Activated CD8-positive, alpha-beta T cell treated with anti-CD3 and anti-CD28 coated beads for 36 hours (primary cell): ENCODE data around the gene COL18A1. TPM values are rescaled to one million over a fixed set of nuclear protein-coding genes. Genes with fewer than 3 reads are reported as not detected.

Experiments
- ATAC-seq: fragments of 200-7000 bp; cut with Tn5 transposase; one replicate; pipeline ENCODE4 v1.10.0; 2021; ENCODE audit warnings: mild to moderate bottlenecking, moderate library complexity
- CTCF ChIA-PET: fragments of 350-600 bp; sonication (Branson Sonifier 250); formaldehyde crosslinking; loops from one replicate; lab custom pipeline; 2021; ENCODE audit warnings: antibody characterized with exemption; lab: Charles Lee
- POLR2A ChIA-PET: fragments of 350-600 bp; sonication (Branson Sonifier 250); formaldehyde crosslinking; loops from one replicate; lab custom pipeline; 2021; ENCODE audit warnings: antibody characterized with exemption; lab: Charles Lee
- DNase-seq: peaks from one replicate; pipeline ENCODE4 v3.0.0-alpha.2; 2020
- H3K27ac Mint-ChIP-seq: one replicate; pipeline ENCODE4 v1.8.0; 2021; ENCODE audit warnings: mild to moderate bottlenecking, mixed read lengths
- H3K27me3 Mint-ChIP-seq: one replicate; pipeline ENCODE4 v1.8.0; 2021; ENCODE audit warnings: mixed read lengths
- H3K36me3 Mint-ChIP-seq: one replicate; pipeline ENCODE4 v1.8.0; 2021; ENCODE audit warnings: low read depth, mixed read lengths
- H3K4me1 Mint-ChIP-seq: one replicate; pipeline ENCODE4 v1.8.0; 2021; ENCODE audit warnings: low read depth, mixed read lengths
- H3K4me3 Mint-ChIP-seq: one replicate; pipeline ENCODE4 v1.8.0; 2021; ENCODE audit warnings: mild to moderate bottlenecking, moderate library complexity, mixed read lengths
- H3K9me3 Mint-ChIP-seq: one replicate; pipeline ENCODE4 v1.8.0; 2021; ENCODE audit warnings: mixed read lengths
- intact Hi-C: fragments of 100-400 bp; cut with micrococcal nuclease; formaldehyde crosslinking; loops from one replicate; pipeline ENCODE4 v1.10.0; 2022
- total RNA-seq, 2 experiments: library from RNA; stranded (reverse); gene quantifications; one replicate each; pipeline ENCODE4 v1.2.3, GENCODE V29; 2021
- TF ChIP-seq, protein P1 (sequence below): fragments of 200-600 bp; IDR thresholded peaks from one replicate; pipeline ENCODE4 v1.8.0; 2022; ENCODE audit warnings: antibody characterized with exemption, mild to moderate bottlenecking

The COL18A1 gene
- total RNA-seq, 2 experiments from 2014 or later, result 9.4 to 9.7 TPM

- POLR2A ChIA-PET, result interaction anchor here (1.0 to 1.5 kb wide), 2 partner anchors 8 to 23 kb away, joined by 3 read pairs; no protein-coding TSS in a partner anchor
- no peak for DNase-seq
- TF ChIP-seq, protein P1, sequence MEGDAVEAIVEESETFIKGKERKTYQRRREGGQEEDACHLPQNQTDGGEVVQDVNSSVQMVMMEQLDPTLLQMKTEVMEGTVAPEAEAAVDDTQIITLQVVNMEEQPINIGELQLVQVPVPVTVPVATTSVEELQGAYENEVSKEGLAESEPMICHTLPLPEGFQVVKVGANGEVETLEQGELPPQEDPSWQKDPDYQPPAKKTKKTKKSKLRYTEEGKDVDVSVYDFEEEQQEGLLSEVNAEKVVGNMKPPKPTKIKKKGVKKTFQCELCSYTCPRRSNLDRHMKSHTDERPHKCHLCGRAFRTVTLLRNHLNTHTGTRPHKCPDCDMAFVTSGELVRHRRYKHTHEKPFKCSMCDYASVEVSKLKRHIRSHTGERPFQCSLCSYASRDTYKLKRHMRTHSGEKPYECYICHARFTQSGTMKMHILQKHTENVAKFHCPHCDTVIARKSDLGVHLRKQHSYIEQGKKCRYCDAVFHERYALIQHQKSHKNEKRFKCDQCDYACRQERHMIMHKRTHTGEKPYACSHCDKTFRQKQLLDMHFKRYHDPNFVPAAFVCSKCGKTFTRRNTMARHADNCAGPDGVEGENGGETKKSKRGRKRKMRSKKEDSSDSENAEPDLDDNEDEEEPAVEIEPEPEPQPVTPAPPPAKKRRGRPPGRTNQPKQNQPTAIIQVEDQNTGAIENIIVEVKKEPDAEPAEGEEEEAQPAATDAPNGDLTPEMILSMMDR, result no peak
- no peak for ATAC-seq
- Mint-ChIP-seq H3K36me3 (peaks cover 35% of the 10 kb centered on the region), H3K9me3 (no peaks in the 10 kb centered on the region), H3K27ac (peak overlapping the region; percentile 57), H3K4me1 (peaks cover 27% of the 10 kb centered on the region), H3K4me3 (no peak overlapping the region), H3K27me3 (no peaks in the 10 kb centered on the region)
- intact Hi-C loops, result no loop called here
- CTCF ChIA-PET, result no interaction called here
Observed at GRCh38 chr21:45535341-45536081, 130.5 kb downstream of the COL18A1 start.

DNA sequence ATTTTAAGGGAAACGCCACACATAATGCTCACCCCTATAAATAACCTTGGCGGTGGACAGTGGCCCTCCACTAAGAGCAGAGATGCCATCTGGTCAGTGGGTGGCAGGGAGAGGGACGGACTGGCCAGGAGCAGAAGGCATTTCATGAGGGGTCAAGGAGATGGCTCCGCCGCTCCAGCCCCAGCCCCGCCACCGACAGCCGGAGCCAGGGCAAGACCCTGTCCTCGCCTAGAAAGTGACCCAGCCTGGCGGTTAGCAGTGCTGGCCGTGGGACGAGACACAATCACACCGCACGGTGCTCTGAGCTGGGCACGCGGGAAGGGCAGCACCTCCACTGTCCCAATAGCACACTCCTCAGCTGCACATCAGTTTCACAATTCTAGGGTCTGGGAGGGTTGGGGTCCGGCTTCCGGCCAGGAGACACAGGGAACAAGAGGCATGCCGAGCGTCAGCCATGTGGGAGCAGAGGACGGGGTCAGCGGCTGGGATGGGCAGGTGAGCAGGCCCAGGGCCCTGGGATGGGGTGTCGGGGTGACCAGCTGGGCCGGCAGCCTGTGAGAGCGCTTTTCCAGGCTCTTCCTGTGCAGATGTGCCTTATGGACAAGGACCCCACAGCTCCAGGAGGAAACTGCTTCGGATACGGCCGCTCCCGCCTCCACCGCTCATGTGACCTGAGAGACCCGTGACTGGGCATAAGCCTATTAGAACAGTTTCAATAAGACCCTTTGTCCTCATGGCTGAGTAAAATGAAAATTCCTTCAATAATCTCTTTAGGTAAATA lies 131.5 kb downstream of the COL18A1 start:
- POLR2A ChIA-PET, result interaction anchor here (1.0 kb wide), 1 partner anchor 24 kb away, joined by 3 read pairs; no protein-coding TSS in a partner anchor
- H3K36me3 Mint-ChIP-seq, result peaks cover 39% of the 10 kb centered on the region
- DNase-seq (no peak), ATAC-seq (no peak)
- no peak overlapping the region for H3K4me3 Mint-ChIP-seq
- H3K27ac Mint-ChIP-seq, result peak overlapping the region; percentile 57
- no peaks in the 10 kb centered on the region for H3K27me3 Mint-ChIP-seq
- peaks cover 32% of the 10 kb centered on the region for H3K4me1 Mint-ChIP-seq
- H3K9me3 Mint-ChIP-seq, result no peaks in the 10 kb centered on the region
- intact Hi-C loops, result no loop called here
- CTCF ChIA-PET, result interaction anchor here (0.6 kb wide), 1 partner anchor 346 kb away, joined by 3 read pairs; no protein-coding TSS in a partner anchor
- TF ChIP-seq, protein P1, result no peak

DNA sequence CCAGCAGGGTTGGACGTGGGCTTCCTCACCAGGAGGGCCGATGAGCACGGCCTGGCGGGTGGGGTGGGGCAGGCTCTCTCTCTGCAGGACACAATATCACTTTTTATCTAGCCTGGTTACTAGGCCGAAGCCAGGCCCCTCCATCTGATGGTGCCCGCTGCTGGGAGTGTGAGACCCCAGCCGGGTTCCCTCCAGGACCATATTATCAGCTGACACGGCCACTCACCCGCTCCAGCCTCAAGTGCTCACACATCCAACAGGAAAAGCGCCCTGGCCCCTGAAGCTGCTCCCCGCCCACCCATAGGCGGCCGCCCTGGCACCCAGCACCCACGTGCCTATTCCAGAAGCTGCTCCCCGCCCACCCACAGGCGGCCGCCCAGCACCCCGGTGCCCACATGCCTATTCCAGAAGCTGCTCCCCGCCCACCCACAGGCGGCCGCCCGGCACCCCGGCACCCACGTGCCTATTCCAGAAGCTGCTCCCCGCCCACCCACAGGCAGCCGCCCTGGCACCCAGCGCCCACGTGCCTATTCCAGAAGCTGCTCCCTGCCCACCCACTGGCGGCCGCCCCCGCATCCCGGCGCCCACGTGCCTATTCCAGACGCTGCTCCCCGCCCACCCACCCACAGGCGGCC lies 132.3 kb downstream of the COL18A1 start:
- H3K36me3 Mint-ChIP-seq, result peaks cover 34% of the 10 kb centered on the region
- CTCF ChIA-PET, result no interaction called here
- TF ChIP-seq, protein P1, result no peak
- no peaks in the 10 kb centered on the region for H3K9me3 Mint-ChIP-seq
- ATAC-seq, result no peak
- POLR2A ChIA-PET, result interaction anchor here (1.2 kb wide), 1 partner anchor 14 kb away, joined by 3 read pairs; no protein-coding TSS in a partner anchor
- intact Hi-C loops, result no loop called here
- H3K27me3 Mint-ChIP-seq, result no peaks in the 10 kb centered on the region
- peaks cover 32% of the 10 kb centered on the region for H3K4me1 Mint-ChIP-seq
- no peak for DNase-seq
- H3K27ac Mint-ChIP-seq, result no peak overlapping the region
- no peak overlapping the region for H3K4me3 Mint-ChIP-seq

GRCh38 chr21:45537746-45538291 lies 132.9 kb downstream of the COL18A1 start:
- Mint-ChIP-seq H3K27me3 (no peaks in the 10 kb centered on the region), H3K4me1 (peaks cover 29% of the 10 kb centered on the region), H3K4me3 (no peak overlapping the region), H3K36me3 (peaks cover 31% of the 10 kb centered on the region), H3K27ac (no peak overlapping the region), H3K9me3 (no peaks in the 10 kb centered on the region)
- TF ChIP-seq, protein P1, result no peak
- ChIA-PET CTCF (no interaction called here), POLR2A (interaction anchor here (1.2 kb wide), 1 partner anchor 15 kb away, joined by 3 read pairs; no protein-coding TSS in a partner anchor)
- DNase-seq (no peak), ATAC-seq (no peak)
- intact Hi-C loops, result no loop called here
